Small intestine (tissue), 7 donors: Measurements from ENCODE around the gene MKKS. TPM values are rescaled to one million over a fixed set of nuclear protein-coding genes. Genes with fewer than 3 reads are reported as not detected.
"Not testable (repeated sequence)": the region's sequence is repeated elsewhere in the genome, so short reads cannot be mapped to it uniquely, and the experiment has no call there.

Source experiments
- DNase-seq, 2 donors: peaks; one replicate each; pipeline versions ENCODE4 v3.0.0 to v3.0.0-alpha.2; 2013
- FAIRE-seq: peaks from 2 replicates; lab custom pipeline; 2012; peaks lifted over from hg19 to GRCh38; lab: Jason Lieb, UNC
- H3K27ac ChIP-seq, 3 donors: one replicate each; pipeline ENCODE4 v1.5.1; 2013; ENCODE audit warnings: low read length in 2 of 3, mild to moderate bottlenecking in 2 of 3, control low read depth in 1 of 3, inconsistent platforms in 1 of 3, low read depth in 1 of 3, moderate library complexity in 1 of 3
- H3K27me3 ChIP-seq, 3 donors: one replicate each; pipeline ENCODE4 v1.6.1; 2013; ENCODE audit warnings: low read length in 3 of 3, inconsistent platforms in 1 of 3; ENCODE audit not compliant: control insufficient read depth in 3 of 3, insufficient read depth in 3 of 3
- H3K36me3 ChIP-seq, 3 donors: one replicate each; pipeline ENCODE4 v1.6.1; 2013; ENCODE audit warnings: low read length in 3 of 3, inconsistent platforms in 1 of 3, low read depth in 1 of 3, mild to moderate bottlenecking in 1 of 3, moderate library complexity in 1 of 3; ENCODE audit not compliant: control insufficient read depth in 3 of 3, insufficient read depth in 2 of 3
- H3K4me1 ChIP-seq, 3 donors: one replicate each; pipeline ENCODE4 v1.6.1; 2013; ENCODE audit warnings: low read length in 2 of 3, inconsistent platforms in 1 of 3, low read depth in 1 of 3, mild to moderate bottlenecking in 1 of 3, moderate library complexity in 1 of 3; ENCODE audit not compliant: control insufficient read depth in 3 of 3, insufficient read depth in 2 of 3
- H3K4me3 ChIP-seq, 3 donors: one replicate each; pipeline ENCODE4 v1.5.1; 2013; ENCODE audit warnings: low read length in 3 of 3, control low read depth in 1 of 3, inconsistent platforms in 1 of 3, low read depth in 1 of 3, mild to moderate bottlenecking in 1 of 3, moderate library complexity in 1 of 3
- H3K9me3 ChIP-seq, 2 donors: one replicate each; pipeline ENCODE4 v1.6.1; 2013; ENCODE audit warnings: low read depth in 1 of 2, low read length in 1 of 2; ENCODE audit not compliant: control insufficient read depth in 2 of 2, insufficient read depth in 1 of 2
- WGBS, 3 donors: extraction: QIAGEN DNeasy Blood & Tissue Kit; methylation state at CpG; one replicate each; pipeline ENCODE4 v1.1.7; 2013; 5-methylcytosine and 5-hydroxymethylcytosine counted together
- polyA plus RNA-seq, 4 donors: library from polyadenylated mRNA; stranded (reverse) in 3 of 4; unstranded in 1 of 4; fragments of 200-250 nt in 3 of 4; fragments of 120-200 nt in 1 of 4; gene quantifications; one replicate each; pipeline versions ENCODE4 v1.2.1 to v1.2.3, GENCODE V29; 2013
- donor health status: healthy with polysubstance abuse.
- donor health status: control.
- donor health status: control.
- donor health status: Bipolar disorder and iron deficiency.
- donor health status: healthy.

The MKKS gene
- polyA plus RNA-seq, 4 donors: 22.7 to 29.1 (median 24.6) TPM

DNA sequence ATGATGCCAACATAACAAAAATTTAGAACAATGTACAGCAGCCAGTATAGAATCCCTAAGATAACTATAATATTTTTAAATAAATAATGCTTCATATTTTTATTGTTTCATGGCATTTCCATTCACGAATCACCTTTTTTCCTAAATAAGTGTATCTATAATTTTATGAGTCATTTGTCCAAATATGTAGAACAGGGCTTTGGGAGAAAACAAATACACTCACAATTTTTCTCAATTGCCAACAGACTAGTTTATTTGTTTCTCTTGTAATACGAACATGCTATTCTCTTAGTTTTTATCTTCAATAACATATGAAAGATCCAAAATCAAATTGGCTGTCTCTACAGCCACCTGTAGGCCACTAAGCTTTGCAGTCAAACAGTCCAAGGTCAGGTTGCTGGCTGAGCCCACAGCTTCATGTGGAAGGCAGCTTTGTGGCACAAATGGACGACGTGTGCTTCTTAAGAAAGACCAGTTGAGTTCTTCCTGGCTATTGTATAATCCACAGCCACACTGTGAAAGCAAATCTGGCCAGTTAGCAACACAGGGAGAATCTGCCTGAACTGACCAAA lies 29.0 kb downstream of the MKKS start:
- 80 to 92% (median 85%) methylated on average over 4 of the region's 4 CpGs for WGBS, 3 donors
- DNase-seq: no peak
- H3K4me1 ChIP-seq: no peaks in the 10 kb centered on the region
- no peaks in the 10 kb centered on the region for H3K9me3 ChIP-seq
- no peak for FAIRE-seq
- peaks cover 3% of the 10 kb centered on the region in 3 donors for H3K36me3 ChIP-seq
- no peaks in the 10 kb centered on the region for H3K27me3 ChIP-seq
- H3K27ac ChIP-seq: no peak overlapping the region
- H3K4me3 ChIP-seq: no peak overlapping the region

DNA sequence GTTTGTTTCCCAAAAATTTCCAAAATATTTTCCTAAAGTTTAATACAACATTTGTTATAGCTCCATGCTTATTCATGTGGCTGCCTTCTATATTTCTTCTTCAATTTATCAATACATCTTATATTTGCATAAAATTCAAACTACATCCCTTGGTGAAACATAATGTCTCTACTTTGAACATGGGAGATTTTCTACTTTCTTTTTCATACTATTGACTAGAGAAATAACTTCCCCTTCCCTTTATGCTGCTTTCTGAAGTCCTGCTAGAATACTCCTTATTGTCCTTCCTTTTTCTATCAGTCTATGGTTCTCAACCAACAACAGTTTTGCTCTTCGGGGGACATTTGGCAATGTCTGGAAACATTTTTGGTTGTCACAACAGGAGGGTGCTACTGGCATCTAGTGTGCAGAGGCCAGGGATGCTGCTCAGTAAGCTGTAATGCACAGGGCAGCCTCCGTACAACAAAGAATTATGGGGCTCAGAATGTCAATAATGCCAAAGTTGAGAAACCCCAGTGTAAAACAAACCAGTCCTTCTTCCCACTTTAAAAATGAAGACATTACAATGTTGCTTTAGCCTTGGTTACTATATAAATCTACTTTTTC lies 29.9 kb downstream of the MKKS start:
- FAIRE-seq (no peak), DNase-seq (no peak)
- Histone ChIP-seq H3K9me3 (no peaks in the 10 kb centered on the region), H3K27me3 (no peaks in the 10 kb centered on the region), H3K36me3 (peaks cover 3% of the 10 kb centered on the region in 3 donors), H3K4me3 (no peak overlapping the region), H3K4me1 (no peaks in the 10 kb centered on the region), H3K27ac (no peak overlapping the region)
- 90 to 96% (median 92%) methylated on average over 2 of the region's 2 CpGs for WGBS, 3 donors

DNA sequence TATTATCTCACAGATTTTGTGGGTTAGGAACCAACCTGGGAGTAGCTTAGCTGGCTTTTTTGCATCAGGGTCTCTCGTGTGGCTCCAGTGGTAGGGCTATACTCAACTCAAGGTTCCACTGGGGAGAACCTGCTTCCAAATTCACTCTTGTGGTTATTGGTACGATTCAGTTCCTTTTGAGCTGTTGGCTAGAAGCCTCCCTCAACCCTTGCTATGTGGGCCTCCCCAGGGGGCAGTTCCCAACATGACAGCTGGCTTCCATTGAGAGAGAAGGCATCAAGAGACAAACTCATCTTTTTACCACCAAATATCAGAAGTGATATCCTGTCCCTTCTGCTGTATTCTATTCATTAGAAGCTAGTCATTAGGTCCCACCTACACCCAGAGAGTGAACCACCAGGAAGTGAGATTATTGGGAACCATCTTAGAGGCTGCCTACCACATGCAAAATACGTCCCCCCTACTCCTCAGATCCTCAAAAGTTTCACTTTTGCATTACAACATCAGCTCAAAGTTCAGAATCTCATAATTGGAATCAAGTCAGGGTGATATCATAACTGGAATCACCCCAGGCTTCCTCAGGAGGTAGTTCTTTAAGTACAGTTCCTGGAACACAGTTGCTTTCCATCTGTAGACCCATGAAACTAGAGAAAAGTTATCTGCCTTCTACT lies 30.9 kb downstream of the MKKS start:
- Histone ChIP-seq H3K9me3 (no peaks in the 10 kb centered on the region), H3K27me3 (no peaks in the 10 kb centered on the region), H3K4me1 (no peaks in the 10 kb centered on the region), H3K36me3 (peaks cover 3% of the 10 kb centered on the region in 3 donors), H3K4me3 (no peak overlapping the region), H3K27ac (no peak overlapping the region)
- 68 to 77% (median 77%) methylated on average over 3 of the region's 3 CpGs for WGBS, 3 donors
- no peak for FAIRE-seq
- DNase-seq: peak in 1 of 2 donors; percentile 4

DNA sequence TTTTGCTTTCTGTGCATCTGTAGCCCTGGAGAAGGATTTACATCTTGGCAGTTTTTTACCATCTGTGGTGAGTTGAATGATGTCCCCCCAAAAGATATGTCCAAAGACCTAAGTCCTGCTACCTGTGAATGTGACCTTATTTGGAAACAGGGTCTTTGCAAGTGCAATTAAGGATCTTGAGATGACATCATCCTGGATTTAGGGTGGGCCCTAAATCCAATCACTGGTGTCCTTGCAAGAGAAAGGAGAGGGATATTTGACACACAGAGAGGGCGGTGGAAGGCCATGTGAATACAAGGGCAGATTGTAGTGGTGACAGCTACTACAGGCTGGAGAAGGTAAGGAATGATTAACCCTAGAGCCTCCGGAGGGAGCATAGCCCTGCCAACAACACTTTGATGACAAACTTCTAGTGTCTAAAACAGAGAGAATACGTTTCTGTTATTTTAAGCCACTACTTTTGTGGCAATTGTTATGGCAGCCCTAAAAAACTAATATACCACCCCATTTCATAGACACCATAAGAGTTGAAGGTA lies 35.1 kb downstream of the MKKS start:
- Histone ChIP-seq H3K4me3 (no peak overlapping the region), H3K4me1 (no peaks in the 10 kb centered on the region), H3K36me3 (no peaks in the 10 kb centered on the region), H3K27ac (no peak overlapping the region), H3K9me3 (no peaks in the 10 kb centered on the region), H3K27me3 (no peaks in the 10 kb centered on the region)
- DNase-seq (no peak), FAIRE-seq (no peak)
- 69 to 74% (median 73%) methylated on average over 3 of the region's 3 CpGs for WGBS, 3 donors

DNA sequence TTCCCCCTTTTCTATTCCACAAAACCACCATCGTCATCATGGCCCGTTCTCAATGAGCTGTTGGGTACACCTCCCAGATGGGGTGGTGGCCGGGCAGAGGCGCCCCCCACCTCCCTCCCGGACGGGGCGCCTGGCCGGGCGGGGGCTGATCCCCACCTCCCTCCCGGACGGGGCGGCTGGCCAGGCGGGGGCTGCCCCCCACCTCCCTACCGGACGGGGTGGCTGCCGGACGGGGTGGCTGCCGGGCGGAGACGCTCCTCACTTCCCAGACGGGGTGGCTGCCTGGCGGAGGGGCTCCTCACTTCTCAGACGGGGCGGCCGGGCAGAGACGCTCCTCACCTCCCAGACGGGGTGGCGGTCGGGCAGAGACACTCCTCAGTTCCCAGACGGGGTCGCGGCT lies 39.3 kb downstream of the MKKS start:
- H3K9me3 ChIP-seq, H3K36me3 ChIP-seq, H3K27me3 ChIP-seq, DNase-seq, H3K4me3 ChIP-seq, H3K27ac ChIP-seq, H3K4me1 ChIP-seq, FAIRE-seq: not testable (repeated sequence)
- 94 to 99% (median 97%) methylated on average over 12 to 32 of the region's 32 CpGs for WGBS, 3 donors

DNA sequence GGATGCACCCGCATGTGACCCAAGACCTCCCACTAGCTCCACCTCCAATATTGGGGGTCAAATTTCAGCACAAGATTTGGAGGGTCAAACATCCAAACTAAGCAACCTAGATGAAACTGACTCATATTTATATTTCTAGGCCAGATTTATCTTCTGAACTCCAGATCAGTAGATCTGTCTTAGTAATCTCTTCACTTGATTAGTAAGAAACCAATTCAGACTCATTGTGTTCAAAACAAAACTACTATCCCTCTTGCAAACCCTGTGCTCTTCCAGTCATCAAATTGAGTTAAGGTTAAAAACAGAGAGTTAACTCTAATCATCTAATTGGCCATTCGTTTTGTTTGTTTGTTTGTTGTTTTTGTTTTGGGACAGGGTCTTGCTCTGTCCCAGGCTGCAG lies 43.3 kb downstream of the MKKS start:
- DNase-seq (no peak), FAIRE-seq (no peak)
- Histone ChIP-seq H3K4me1 (no peaks in the 10 kb centered on the region), H3K9me3 (peaks cover 0 to 4% of the 10 kb centered on the region in 2 donors), H3K36me3 (no peaks in the 10 kb centered on the region), H3K4me3 (no peak overlapping the region), H3K27ac (no peak overlapping the region), H3K27me3 (no peaks in the 10 kb centered on the region)
- 82 to 85% (median 83%) methylated on average over 2 of the region's 2 CpGs for WGBS, 3 donors

DNA sequence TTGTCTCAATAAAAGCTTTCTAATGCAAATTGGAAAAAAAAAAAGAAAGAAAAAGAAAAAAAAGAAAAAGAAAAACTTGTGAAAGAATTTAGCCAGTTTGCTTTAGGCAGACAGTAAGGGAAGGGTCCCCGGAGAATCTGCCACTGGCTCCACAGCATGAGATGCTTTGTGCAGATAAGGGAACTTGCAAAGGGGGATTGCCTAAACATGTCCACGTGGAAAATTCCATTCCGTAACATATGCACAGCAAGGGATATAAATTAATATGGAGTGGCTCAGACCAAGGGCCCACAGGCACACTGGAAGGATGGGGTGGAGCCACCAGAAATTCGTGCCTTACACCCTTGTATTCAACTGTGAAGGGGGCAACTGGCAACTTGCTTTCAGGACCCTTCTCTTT lies 45.4 kb downstream of the MKKS start:
- H3K27me3 ChIP-seq: no peaks in the 10 kb centered on the region
- H3K4me3 ChIP-seq: no peak overlapping the region
- DNase-seq (no peak), FAIRE-seq (no peak)
- no peaks in the 10 kb centered on the region for H3K36me3 ChIP-seq
- no peaks in the 10 kb centered on the region for H3K4me1 ChIP-seq
- peaks cover 0 to 4% of the 10 kb centered on the region in 2 donors for H3K9me3 ChIP-seq
- H3K27ac ChIP-seq: no peak overlapping the region
- WGBS, 3 donors: 71 to 77% (median 73%) methylated on average over 4 of the region's 4 CpGs

DNA sequence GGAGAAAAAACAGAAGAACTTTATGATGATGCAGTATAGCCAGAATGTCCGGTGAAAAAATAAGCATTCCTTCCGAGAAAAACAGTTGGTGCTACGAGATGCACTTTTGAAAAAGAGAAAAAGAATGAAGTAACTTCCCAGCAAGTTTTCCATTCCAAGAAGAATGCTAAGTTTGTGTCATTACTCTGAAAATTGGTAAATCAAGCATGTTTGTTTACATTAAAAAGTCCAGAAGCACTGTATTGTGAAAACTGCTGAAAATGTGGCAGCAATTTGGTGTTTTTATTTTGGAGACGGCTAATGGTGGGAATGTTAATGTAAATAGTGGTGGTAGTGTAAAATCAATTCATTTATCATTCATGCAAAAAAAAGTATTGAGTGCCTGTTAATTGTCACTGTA lies 46.3 kb downstream of the MKKS start:
- FAIRE-seq: no peak
- WGBS, 3 donors: 70 to 91% (median 86%) methylated on average over 4 of the region's 4 CpGs
- Histone ChIP-seq H3K27ac (no peak overlapping the region), H3K4me3 (no peak overlapping the region), H3K36me3 (no peaks in the 10 kb centered on the region), H3K4me1 (no peaks in the 10 kb centered on the region), H3K27me3 (no peaks in the 10 kb centered on the region), H3K9me3 (peaks cover 0 to 4% of the 10 kb centered on the region in 2 donors)
- no peak for DNase-seq
